K562 (cell line): ENCODE measurements around the gene FAM174C. TPM values are rescaled to one million over a fixed set of nuclear protein-coding genes. Genes with fewer than 3 reads are reported as not detected.

Source experiments
- ATAC-seq: fragments of 200-7000 bp; cut with Tn5 transposase; 3 replicates; pipeline ENCODE4 v1.9.1; 2020; ENCODE audit warnings: moderate library complexity
- BruUV-seq: library from RNA; stranded (reverse); fragments of 400-500 nt; replicated peaks from 2 replicates; lab custom pipeline; 2021; lab: Mats Ljungman, UMichigan
- CTCF ChIA-PET: fragments of 300-600 bp; formaldehyde crosslinking; extraction: SDS; loops from one replicate; lab custom pipeline; 2021; ENCODE audit warnings: low intra/inter-chr PET ratio; lab: Yijun Ruan, JAX
- POLR2A ChIA-PET: fragments of 300-600, 350-650 bp; sonication (Branson Sonifier 250); formaldehyde crosslinking; extraction: SDS; loops from one replicate; lab custom pipeline; 2021; ENCODE audit warnings: antibody characterized with exemption, inconsistent platforms; lab: Yijun Ruan, JAX
- DNase-seq, 4 experiments: peaks; one replicate each; pipeline versions ENCODE4 v3.0.0 to v3.0.0-alpha.2; 2011 to 2018; ENCODE audit warnings: low spot score in 3 of 4, mixed read lengths in 3 of 4; ENCODE audit errors: extremely low read depth in 1 of 4
- FAIRE-seq: peaks from 2 replicates; lab custom pipeline; 2011; peaks lifted over from hg19 to GRCh38; lab: Jason Lieb, UNC
- H2AFZ ChIP-seq: 2 replicates; pipeline ENCODE4 v1.6.0; 2011; ENCODE audit warnings: low read depth, low read length, control low read depth, inconsistent platforms
- H3K27ac ChIP-seq: fragments of 200-600 bp; 3 replicates; pipeline ENCODE4 v1.8.0; 2011; ENCODE audit warnings: low read depth, mild to moderate bottlenecking, control low read depth, inconsistent platforms, low read length, moderate library complexity, mixed read lengths; ENCODE audit errors: extremely low read depth
- H3K27me3 ChIP-seq, 2 experiments: fragments of 300-600 bp in 1 of 2; 2 replicates in 1 of 2; 3 replicates in 1 of 2; pipeline versions ENCODE4 v1.6.0 to v1.8.0; 2011; ENCODE audit warnings: inconsistent platforms in 2 of 2, low read length in 2 of 2, mild to moderate bottlenecking in 1 of 2, mixed read lengths in 1 of 2, moderate library complexity in 1 of 2; ENCODE audit not compliant: control insufficient read depth in 2 of 2, insufficient read depth in 2 of 2
- H3K36me3 ChIP-seq: fragments of 300-600 bp; 3 replicates; pipeline ENCODE4 v1.8.0; 2011; ENCODE audit warnings: mild to moderate bottlenecking, low read length, inconsistent platforms; ENCODE audit not compliant: control insufficient read depth, insufficient read depth
- H3K4me1 ChIP-seq, 2 experiments: fragments of 200-600 bp in 1 of 2; replicated peaks in 1 of 2; 2 replicates in 1 of 2; 3 replicates in 1 of 2; pipeline versions ENCODE4 v1.5.1 to v1.8.0; 2011; ENCODE audit warnings: inconsistent platforms in 2 of 2, low read length in 2 of 2, mild to moderate bottlenecking in 1 of 2, mixed read lengths in 1 of 2, moderate library complexity in 1 of 2; ENCODE audit not compliant: control insufficient read depth in 2 of 2, insufficient read depth in 2 of 2
- H3K4me2 ChIP-seq: 2 replicates; pipeline ENCODE4 v1.6.1; 2011; ENCODE audit warnings: low read length, control low read depth, inconsistent platforms, mixed read lengths; ENCODE audit not compliant: insufficient read depth
- H3K4me3 ChIP-seq: fragments of 200-600 bp; sonication (generic), shearing (Covaris generic); 2 replicates; pipeline ENCODE4 v1.5.1; 2016; ENCODE audit warnings: control low read depth, inconsistent platforms
- H3K79me2 ChIP-seq: fragments of 200-600 bp; 3 replicates; pipeline ENCODE4 v1.8.0; 2011; ENCODE audit warnings: low read length, inconsistent platforms; ENCODE audit not compliant: control insufficient read depth, insufficient read depth
- H3K9ac ChIP-seq, 2 experiments: 2 replicates each; pipeline versions ENCODE4 v1.6.0 to v1.6.1; 2011; ENCODE audit warnings: low read depth in 2 of 2, low read length in 2 of 2, control low read depth in 1 of 2, inconsistent platforms in 1 of 2, mild to moderate bottlenecking in 1 of 2, mixed read lengths in 1 of 2; ENCODE audit not compliant: insufficient read depth in 1 of 2
- H3K9me1 ChIP-seq: one replicate; pipeline ENCODE4 v1.6.0; 2011; ENCODE audit warnings: inconsistent platforms, mild to moderate bottlenecking, low read length, moderate library complexity; ENCODE audit not compliant: control insufficient read depth, insufficient read depth
- H3K9me3 ChIP-seq: replicated peaks from 2 replicates; pipeline ENCODE4 v1.5.1; 2011; ENCODE audit warnings: low read depth, low read length, inconsistent platforms; ENCODE audit not compliant: control insufficient read depth, insufficient read depth
- H4K20me1 ChIP-seq: replicated peaks from 2 replicates; pipeline ENCODE4 v1.6.1; 2011; ENCODE audit warnings: low read length, inconsistent platforms, mixed read lengths; ENCODE audit not compliant: control insufficient read depth, insufficient read depth
- BCOR ChIP-seq: fragments of 450-650 bp; IDR thresholded peaks from 2 replicates; pipeline ENCODE4 v1.6.1; 2016
- EGR1 ChIP-seq: fragments of 450-650 bp; conservative IDR thresholded peaks from 2 replicates; pipeline ENCODE4 v1.6.1; 2017; ENCODE audit warnings: mild to moderate bottlenecking
- FOXA3 ChIP-seq, 2 experiments: fragments of 450-650 bp in 1 of 2; sonication (generic) in 1 of 2; formaldehyde crosslinking; IDR thresholded peaks in 1 of 2; conservative IDR thresholded peaks in 1 of 2; 2 replicates each; pipeline versions ENCODE4 v1.4.0 to v1.8.0; 2020 to 2022; ENCODE audit warnings: mild to moderate bottlenecking in 2 of 2, missing genetic modification reagents in 1 of 2
- HDAC3 ChIP-seq: fragments of 450-650 bp; IDR thresholded peaks from 2 replicates; pipeline ENCODE4 v1.6.1; 2018; ENCODE audit warnings: borderline replicate concordance, mild to moderate bottlenecking, moderate library complexity; ENCODE audit not compliant: partially characterized antibody
- SAFB ChIP-seq: fragments of 200-400 bp; formaldehyde crosslinking; IDR thresholded peaks from 2 replicates; pipeline ENCODE4 v1.6.1; 2017; ENCODE audit warnings: low read depth, low read length, borderline replicate concordance
- SMARCB1 ChIP-seq: IDR thresholded peaks from 2 replicates; pipeline ENCODE4 v1.6.1; 2011; ENCODE audit warnings: improper control_type of control experiment, low read depth; ENCODE audit not compliant: insufficient read length
- TBP ChIP-seq: optimal IDR thresholded peaks from 2 replicates; pipeline ENCODE3; 2011; ENCODE audit warnings: low read depth, low read length, improper control_type of control experiment
- VEZF1 ChIP-seq: fragments of 200-800 bp; sonication (Bioruptor generic); IDR thresholded peaks from 2 replicates; pipeline ENCODE4 v1.6.1; 2017; ENCODE audit warnings: missing genetic modification characterization, missing compliant biosample characterization
- ZBTB7A ChIP-seq: IDR thresholded peaks from 2 replicates; pipeline ENCODE4 v1.6.1; 2011; ENCODE audit warnings: low read depth, mild to moderate bottlenecking, low read length, moderate library complexity, borderline replicate concordance; ENCODE audit not compliant: control insufficient read depth
- ZZZ3 ChIP-seq: fragments of 450-650 bp; IDR thresholded peaks from 2 replicates; pipeline ENCODE4 v1.6.1; 2016; ENCODE audit warnings: antibody characterized with exemption, mild to moderate bottlenecking, moderate library complexity
- WGBS: fragments of 100-300 bp; shearing (Covaris generic); methylation state at CpG from one replicate; pipeline ENCODE4 v1.1.6; 2016; ENCODE audit warnings: low coverage, mixed read lengths; ENCODE audit not compliant: insufficient coverage; ENCODE audit errors: missing lambda C conversion rate; 5-methylcytosine and 5-hydroxymethylcytosine counted together
- in situ Hi-C: fragments of 300-500 bp; cut with MboI; formaldehyde crosslinking; loops from 4 replicates; pipeline ENCODE4 v1.15.0; 2018; ENCODE audit warnings: inconsistent platforms, mixed read lengths
- intact Hi-C: fragments of 100-400 bp; cut with micrococcal nuclease; formaldehyde crosslinking; loops from 2 replicates; pipeline ENCODE4 v1.14.2; 2022
- polyA plus RNA-seq, 8 experiments: library from polyadenylated mRNA; depleted of rRNA in 4 of 8; stranded (reverse) in 5 of 8; unstranded in 3 of 8; fragments of >200 nt; fragmentation: Nextera tagmentation in 2 of 8; fragmentation: Illumina TruSeq in 1 of 8; extraction: Ambion mirVana in 2 of 8; extraction: Trizol in 1 of 8; gene quantifications; 2 replicates each; pipeline versions ENCODE4 v1.2.1 to v1.2.3, GENCODE V29; 2011 to 2014; ENCODE audit warnings: inconsistent platforms in 1 of 8, missing spikeins in 1 of 8
- total RNA-seq, 7 experiments: library from RNA; depleted of rRNA in 6 of 7; stranded (reverse); fragments of >200 nt in 6 of 7; fragmentation: Illumina TruSeq in 2 of 7; extraction: Trizol in 2 of 7; gene quantifications; 2 replicates each; pipeline versions ENCODE4 v1.2.1 to v1.2.3, GENCODE V29; 2011 to 2021; ENCODE audit warnings: low replicate concordance in 1 of 7
- TF ChIP-seq, protein P1 (sequence below), 2 experiments: IDR thresholded peaks; 2 replicates each; pipeline ENCODE4 v1.6.1; 2011; ENCODE audit warnings: borderline replicate concordance in 1 of 2, control low read depth in 1 of 2, low read depth in 1 of 2, low read length in 1 of 2, mild to moderate bottlenecking in 1 of 2, mixed read lengths in 1 of 2, moderate library complexity in 1 of 2; ENCODE audit not compliant: insufficient read depth in 1 of 2, insufficient read length in 1 of 2, poor library complexity in 1 of 2, severe bottlenecking in 1 of 2; ENCODE audit errors: extremely low read depth in 1 of 2
- TF ChIP-seq, protein P2 (sequence below): fragments of 450-650 bp; IDR thresholded peaks from 2 replicates; pipeline ENCODE4 v1.6.1; 2016
- TF ChIP-seq, protein P3 (sequence below): fragments of 450-650 bp; formaldehyde crosslinking; IDR thresholded peaks from 2 replicates; pipeline ENCODE4 v1.4.0; 2020; ENCODE audit warnings: mild to moderate bottlenecking, moderate library complexity

FAM174C gene
- total and polyA plus RNA-seq, 9 of the 15 experiments (the other 6 are each of a cell fraction or from before 2014, with no cell fraction given), result 0.66 to 89.6 (median 20.3) TPM

DNA sequence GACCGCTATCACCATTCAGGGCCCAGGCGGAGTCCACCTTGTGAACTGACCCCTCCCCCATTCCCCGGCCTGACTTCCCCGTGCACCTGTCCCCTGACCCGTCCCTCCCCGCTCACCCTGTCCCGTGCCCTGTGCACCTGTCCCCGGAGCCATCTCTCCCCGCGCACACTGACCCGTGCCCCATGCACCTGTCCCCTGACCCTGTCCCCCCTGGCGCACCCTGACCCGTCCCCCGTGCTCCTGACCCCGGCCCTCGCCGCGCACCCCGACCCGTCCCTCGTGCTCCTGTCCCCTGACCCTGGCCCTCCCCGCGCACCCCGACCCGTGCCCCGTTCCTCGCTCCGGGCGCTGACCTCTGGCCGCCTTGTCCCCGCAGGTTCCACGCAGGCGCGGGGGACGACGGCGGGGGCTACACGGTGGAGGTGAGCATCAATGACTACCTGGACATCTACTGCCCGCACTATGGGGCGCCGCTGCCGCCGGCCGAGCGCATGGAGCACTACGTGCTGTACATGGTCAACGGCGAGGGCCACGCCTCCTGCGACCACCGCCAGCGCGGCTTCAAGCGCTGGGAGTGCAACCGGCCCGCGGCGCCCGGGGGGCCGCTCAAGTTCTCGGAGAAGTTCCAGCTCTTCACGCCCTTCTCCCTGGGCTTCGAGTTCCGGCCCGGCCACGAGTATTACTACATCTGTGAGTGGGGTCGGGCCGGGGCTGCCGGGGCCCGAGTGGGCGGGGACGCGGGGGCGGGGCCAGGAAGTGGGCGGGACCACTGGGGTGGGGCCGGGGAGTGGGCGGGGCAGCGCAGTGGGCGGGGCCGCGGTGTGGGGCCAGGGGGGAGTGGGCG lies 20.1 kb downstream of the FAM174C start (continued):
- TF ChIP-seq, protein P1, sequence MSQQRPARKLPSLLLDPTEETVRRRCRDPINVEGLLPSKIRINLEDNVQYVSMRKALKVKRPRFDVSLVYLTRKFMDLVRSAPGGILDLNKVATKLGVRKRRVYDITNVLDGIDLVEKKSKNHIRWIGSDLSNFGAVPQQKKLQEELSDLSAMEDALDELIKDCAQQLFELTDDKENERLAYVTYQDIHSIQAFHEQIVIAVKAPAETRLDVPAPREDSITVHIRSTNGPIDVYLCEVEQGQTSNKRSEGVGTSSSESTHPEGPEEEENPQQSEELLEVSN (IDR thresholded peaks at IDR 0.05; ENCODE audit: borderline replicate concordance in 1 of 2, extremely low read depth in 1 of 2, insufficient read depth in 1 of 2, insufficient read length in 1 of 2, low read depth in 1 of 2, low read length in 1 of 2, poor library complexity in 1 of 2, severe bottlenecking in 1 of 2), result peak in 1 of 2 experiments; percentile 81
- TF ChIP-seq FOXA3 (CRISPR knock-in tag; conservative IDR thresholded peaks at IDR 0.05 in 1 of 2, IDR thresholded peaks at IDR 0.05 in 1 of 2) (peak in 1 of 2 experiments; percentile 48; a peak in 1 of 4 replicates), TBP (peak; percentile 38), ZBTB7A (peak; percentile 77; the same call in 1 of the 2 replicates), SAFB (peak; percentile 61; the same call in 1 of the 2 replicates), EGR1 (peak; percentile 62)

DNA sequence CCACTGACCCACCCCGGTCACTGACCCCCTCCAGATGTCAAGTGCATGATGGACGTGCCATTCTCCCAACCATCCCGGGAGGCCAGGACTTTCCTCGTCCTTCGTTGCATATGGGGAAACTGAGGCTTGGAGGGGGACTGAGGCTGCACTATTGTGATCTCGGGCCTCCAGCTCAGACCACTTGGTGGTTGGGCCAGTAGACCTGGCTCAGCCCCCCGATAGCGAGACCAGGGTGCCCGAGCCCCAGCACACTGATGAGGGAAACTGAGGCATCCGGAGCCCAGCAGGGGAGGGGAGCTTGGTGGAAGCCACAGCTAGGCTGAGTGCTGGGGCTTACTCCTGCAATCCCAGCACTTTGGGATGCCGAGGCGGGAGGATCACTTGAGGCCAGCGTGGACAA lies 20.7 kb downstream of the FAM174C start:
- Histone ChIP-seq H2AFZ (no peak overlapping the region), H3K79me2 (no peaks in the 10 kb centered on the region), H3K9me1 (peaks cover 3% of the 10 kb centered on the region), H3K4me1 (peaks cover 0 to 75% of the 10 kb centered on the region in 2 experiments; a peak in 3 of 5 replicates), H3K36me3 (no peaks in the 10 kb centered on the region), H3K27ac (no peak overlapping the region), H3K9ac (no peak overlapping the region; a peak in 1 of 4 replicates), H4K20me1 (peaks cover 4% of the 10 kb centered on the region; the same call in 1 of the 2 replicates), H3K9me3 (no peaks in the 10 kb centered on the region), H3K4me2 (no peak overlapping the region), H3K27me3 (peaks cover 20 to 55% of the 10 kb centered on the region in 2 experiments; a peak in 3 of 5 replicates), H3K4me3 (no peak overlapping the region)
- FAIRE-seq (no peak), ATAC-seq (no peak), DNase-seq (no peak)
- ChIA-PET POLR2A (interaction anchor here (0.6 kb wide), 1 partner anchor 22 kb away, joined by 3 read pairs; no protein-coding TSS in a partner anchor), CTCF (no interaction called here)
- in situ Hi-C loops (no loop called here), intact Hi-C loops (no loop called here)
- BruUV-seq, result no TSS peak
- 17% methylated on average over 11 of the region's 13 CpGs for WGBS
- TF ChIP-seq VEZF1 (CRISPR knock-in tag) (peak; percentile 21; the same call in 1 of the 2 replicates), BCOR (peak; percentile 89), HDAC3 (no peak), SMARCB1 (no peak), ZZZ3 (no peak)
- TF ChIP-seq, protein P2, sequence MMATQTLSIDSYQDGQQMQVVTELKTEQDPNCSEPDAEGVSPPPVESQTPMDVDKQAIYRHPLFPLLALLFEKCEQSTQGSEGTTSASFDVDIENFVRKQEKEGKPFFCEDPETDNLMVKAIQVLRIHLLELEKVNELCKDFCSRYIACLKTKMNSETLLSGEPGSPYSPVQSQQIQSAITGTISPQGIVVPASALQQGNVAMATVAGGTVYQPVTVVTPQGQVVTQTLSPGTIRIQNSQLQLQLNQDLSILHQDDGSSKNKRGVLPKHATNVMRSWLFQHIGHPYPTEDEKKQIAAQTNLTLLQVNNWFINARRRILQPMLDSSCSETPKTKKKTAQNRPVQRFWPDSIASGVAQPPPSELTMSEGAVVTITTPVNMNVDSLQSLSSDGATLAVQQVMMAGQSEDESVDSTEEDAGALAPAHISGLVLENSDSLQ, result peak; percentile 56
- TF ChIP-seq, protein P3, sequence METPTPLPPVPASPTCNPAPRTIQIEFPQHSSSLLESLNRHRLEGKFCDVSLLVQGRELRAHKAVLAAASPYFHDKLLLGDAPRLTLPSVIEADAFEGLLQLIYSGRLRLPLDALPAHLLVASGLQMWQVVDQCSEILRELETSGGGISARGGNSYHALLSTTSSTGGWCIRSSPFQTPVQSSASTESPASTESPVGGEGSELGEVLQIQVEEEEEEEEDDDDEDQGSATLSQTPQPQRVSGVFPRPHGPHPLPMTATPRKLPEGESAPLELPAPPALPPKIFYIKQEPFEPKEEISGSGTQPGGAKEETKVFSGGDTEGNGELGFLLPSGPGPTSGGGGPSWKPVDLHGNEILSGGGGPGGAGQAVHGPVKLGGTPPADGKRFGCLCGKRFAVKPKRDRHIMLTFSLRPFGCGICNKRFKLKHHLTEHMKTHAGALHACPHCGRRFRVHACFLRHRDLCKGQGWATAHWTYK (CRISPR knock-in tag), result no peak
